IMR-90 (cell line): ENCODE results near the gene MYO9A. TPM values are rescaled to one million over a fixed set of nuclear protein-coding genes. Genes with fewer than 3 reads are reported as not detected.

ENCODE experiments used
- ATAC-seq: fragments of 200-7000 bp; cut with Tn5 transposase; 2 replicates; pipeline ENCODE4 v1.9.1; 2020; ENCODE audit warnings: low read depth, mild to moderate bottlenecking, moderate library complexity
- BruUV-seq: library from RNA; stranded (reverse); fragments of 400-500 nt; replicated peaks from 2 replicates; lab custom pipeline; 2021; lab: Mats Ljungman, UMichigan
- CTCF ChIA-PET: fragments of 300-600 bp; formaldehyde crosslinking; extraction: SDS; loops from one replicate; lab custom pipeline; 2021; ENCODE audit warnings: antibody characterized with exemption; lab: Yijun Ruan, JAX
- POLR2A ChIA-PET: fragments of 300-600 bp; sonication (Branson Sonifier 250); formaldehyde crosslinking; loops from one replicate; lab custom pipeline; 2022; ENCODE audit warnings: antibody characterized with exemption; ENCODE audit not compliant: unreplicated experiment; lab: Charles Lee
- DNase-seq: peaks from one replicate; pipeline ENCODE4 v3.0.0; 2013
- H2AFZ ChIP-seq: replicated peaks from 2 replicates; pipeline ENCODE3; 2013; ENCODE audit warnings: low read length, mild to moderate bottlenecking; ENCODE audit not compliant: poor library complexity
- H2AK5ac ChIP-seq: 2 replicates; pipeline ENCODE4 v1.6.1; 2013; ENCODE audit warnings: low read depth, low read length, inconsistent platforms
- H2AK9ac ChIP-seq: replicated peaks from 2 replicates; pipeline ENCODE3; 2013; ENCODE audit warnings: mild to moderate bottlenecking, low read depth, low read length, moderate library complexity; ENCODE audit not compliant: poor library complexity
- H2BK120ac ChIP-seq: 2 replicates; pipeline ENCODE4 v1.6.1; 2013; ENCODE audit warnings: low read depth, low read length, inconsistent platforms
- H2BK15ac ChIP-seq: 3 replicates; pipeline ENCODE4 v1.6.1; 2013; ENCODE audit warnings: low read depth, low read length, inconsistent platforms
- H2BK20ac ChIP-seq: 2 replicates; pipeline ENCODE4 v1.6.1; 2013; ENCODE audit warnings: low read depth, mild to moderate bottlenecking, inconsistent platforms, low read length, moderate library complexity
- H2BK5ac ChIP-seq: 2 replicates; pipeline ENCODE4 v1.6.1; 2013; ENCODE audit warnings: mild to moderate bottlenecking, low read depth, low read length, inconsistent platforms; ENCODE audit not compliant: poor library complexity, severe bottlenecking
- H3K14ac ChIP-seq: replicated peaks from 2 replicates; pipeline ENCODE4 v1.6.1; 2013; ENCODE audit warnings: low read depth, low read length, inconsistent platforms
- H3K18ac ChIP-seq: 2 replicates; pipeline ENCODE4 v1.6.1; 2013; ENCODE audit warnings: low read depth, low read length, control low read depth
- H3K23ac ChIP-seq: 2 replicates; pipeline ENCODE4 v1.6.1; 2013; ENCODE audit warnings: low read depth, low read length, inconsistent platforms
- H3K27ac ChIP-seq: 2 replicates; pipeline ENCODE4 v1.5.1; 2013; ENCODE audit warnings: mild to moderate bottlenecking, control low read depth, low read length; ENCODE audit not compliant: insufficient read depth
- H3K27me3 ChIP-seq: 2 replicates; pipeline ENCODE4 v1.6.1; 2013; ENCODE audit warnings: low read length; ENCODE audit not compliant: control insufficient read depth, insufficient read depth
- H3K36me3 ChIP-seq: 2 replicates; pipeline ENCODE4 v1.6.1; 2013; ENCODE audit warnings: low read length, mixed read lengths; ENCODE audit not compliant: control insufficient read depth, insufficient read depth
- H3K4ac ChIP-seq: 2 replicates; pipeline ENCODE4 v1.6.1; 2013; ENCODE audit warnings: low read depth, low read length, inconsistent platforms
- H3K4me1 ChIP-seq: 2 replicates; pipeline ENCODE4 v1.6.1; 2013; ENCODE audit warnings: low read length, mixed read lengths; ENCODE audit not compliant: control insufficient read depth, insufficient read depth
- H3K4me2 ChIP-seq: 2 replicates; pipeline ENCODE4 v1.6.1; 2013; ENCODE audit warnings: low read depth, mild to moderate bottlenecking, control low read depth, low read length, moderate library complexity
- H3K4me3 ChIP-seq: 2 replicates; pipeline ENCODE4 v1.5.1; 2013; ENCODE audit warnings: low read depth, mild to moderate bottlenecking, control low read depth, low read length, moderate library complexity; ENCODE audit not compliant: insufficient read depth
- H3K56ac ChIP-seq: 2 replicates; pipeline ENCODE4 v1.6.1; 2013; ENCODE audit warnings: low read length, inconsistent platforms; ENCODE audit not compliant: insufficient read depth; ENCODE audit errors: extremely low read depth
- H3K79me1 ChIP-seq, 2 experiments: 2 replicates each; pipeline ENCODE4 v1.6.1; 2013; ENCODE audit warnings: low read length in 2 of 2, inconsistent platforms in 1 of 2, low read depth in 1 of 2
- H3K9ac ChIP-seq: 2 replicates; pipeline ENCODE4 v1.6.1; 2013; ENCODE audit warnings: low read depth, low read length, control low read depth
- H3K9me1 ChIP-seq: 2 replicates; pipeline ENCODE4 v1.6.1; 2013; ENCODE audit warnings: low read length, inconsistent platforms; ENCODE audit not compliant: insufficient read depth
- H3K9me3 ChIP-seq: 2 replicates; pipeline ENCODE4 v1.6.1; 2013; ENCODE audit warnings: low read length; ENCODE audit not compliant: control insufficient read depth, insufficient read depth
- H4K20me1 ChIP-seq: 2 replicates; pipeline ENCODE4 v1.6.1; 2013; ENCODE audit warnings: low read length, inconsistent platforms; ENCODE audit not compliant: insufficient read depth
- H4K5ac ChIP-seq: 2 replicates; pipeline ENCODE4 v1.6.1; 2013; ENCODE audit warnings: mild to moderate bottlenecking, low read depth, low read length, control low read depth
- H4K8ac ChIP-seq, 2 experiments: 2 replicates each; pipeline ENCODE4 v1.6.1; 2013; ENCODE audit warnings: low read depth in 2 of 2, low read length in 2 of 2, control low read depth in 1 of 2, inconsistent platforms in 1 of 2
- H4K91ac ChIP-seq: 2 replicates; pipeline ENCODE4 v1.6.1; 2013; ENCODE audit warnings: low read depth, low read length, inconsistent platforms; ENCODE audit not compliant: insufficient read depth
- BHLHE40 ChIP-seq: fragments of 150-350 bp; IDR thresholded peaks from 2 replicates; pipeline ENCODE4 v1.6.1; 2016; ENCODE audit warnings: mild to moderate bottlenecking, low read depth, low read length
- CEBPB ChIP-seq: IDR thresholded peaks from 2 replicates; pipeline ENCODE4 v1.6.1; 2012; ENCODE audit warnings: low read depth, low read length, improper control_type of control experiment
- CHD1 ChIP-seq: IDR thresholded peaks from 2 replicates; pipeline ENCODE4 v1.6.1; 2012; ENCODE audit warnings: low read depth, low read length, improper control_type of control experiment
- FOS ChIP-seq: fragments of 150-350 bp; IDR thresholded peaks from 2 replicates; pipeline ENCODE4 v1.6.1; 2016; ENCODE audit warnings: low read depth, low read length
- MAFK ChIP-seq: IDR thresholded peaks from 2 replicates; pipeline ENCODE4 v1.6.1; 2012; ENCODE audit warnings: low read depth, low read length, improper control_type of control experiment
- MAZ ChIP-seq: IDR thresholded peaks from 2 replicates; pipeline ENCODE4 v1.6.1; 2012; ENCODE audit warnings: low read depth, mild to moderate bottlenecking, low read length, improper control_type of control experiment, moderate library complexity, borderline replicate concordance
- MXI1 ChIP-seq: IDR thresholded peaks from 2 replicates; pipeline ENCODE4 v1.6.1; 2012; ENCODE audit warnings: low read depth, mild to moderate bottlenecking, low read length, moderate library complexity, borderline replicate concordance
- NFE2L2 ChIP-seq: fragments of 150-350 bp; IDR thresholded peaks from 2 replicates; pipeline ENCODE4 v1.6.1; 2016; ENCODE audit warnings: low read depth, mild to moderate bottlenecking, low read length
- POLR2A ChIP-seq: IDR thresholded peaks from 2 replicates; pipeline ENCODE4 v1.6.1; 2012; ENCODE audit warnings: mild to moderate bottlenecking, low read depth, low read length
- RAD21 ChIP-seq: IDR thresholded peaks from 2 replicates; pipeline ENCODE4 v1.6.1; 2012; ENCODE audit warnings: low read length, improper control_type of control experiment
- RCOR1 ChIP-seq: IDR thresholded peaks from 2 replicates; pipeline ENCODE4 v1.6.1; 2012; ENCODE audit warnings: mild to moderate bottlenecking, low read length, improper control_type of control experiment; ENCODE audit not compliant: insufficient replicate concordance
- RFX5 ChIP-seq: IDR thresholded peaks from 2 replicates; pipeline ENCODE4 v1.8.0; 2012; ENCODE audit warnings: low read depth, mild to moderate bottlenecking, low read length, moderate library complexity
- SMC3 ChIP-seq: fragments of 150-350 bp; IDR thresholded peaks from 2 replicates; pipeline ENCODE4 v1.6.1; 2016; ENCODE audit warnings: low read depth, mild to moderate bottlenecking, antibody characterized with exemption, low read length, moderate library complexity
- WGBS, 2 experiments: methylation state at CpG; one replicate each; pipeline versions ENCODE4 v1.1.5 to v1.1.7; 2013; ENCODE audit warnings: missing lambda C conversion rate in 2 of 2; ENCODE audit not compliant: insufficient read length in 1 of 2; ENCODE audit errors: extremely low coverage in 2 of 2; 5-methylcytosine and 5-hydroxymethylcytosine counted together
- dilution Hi-C: fragments of 300-500 bp; cut with HindIII; formaldehyde crosslinking; loops from one replicate; pipeline ENCODE4 v1.14.3; 2018; ENCODE audit warnings: low sequenced_read_pairs; ENCODE audit not compliant: unreplicated experiment
- in situ Hi-C: fragments of 300-500 bp; cut with MboI; formaldehyde crosslinking; loops from 3 replicates; pipeline ENCODE4 v1.14.3; 2019; ENCODE audit warnings: low sequenced_read_pairs, inconsistent platforms, mixed read lengths
- intact Hi-C: fragments of 100-400 bp; cut with micrococcal nuclease; formaldehyde crosslinking; loops from 2 replicates; pipeline ENCODE4 v1.10.0; 2022
- polyA plus RNA-seq, 3 experiments: library from polyadenylated mRNA; depleted of rRNA; stranded (reverse); fragments of >200 nt; gene quantifications; 2 replicates each; pipeline ENCODE4 v1.2.3, GENCODE V29; 2012; ENCODE audit warnings: low replicate concordance in 1 of 3
- total RNA-seq: library from RNA; depleted of rRNA; stranded (reverse); fragments of >200 nt; gene quantifications from 2 replicates; pipeline ENCODE4 v1.2.3, GENCODE V29; 2012
- TF ChIP-seq, protein P1 (sequence below): fragments of 150-350 bp; IDR thresholded peaks from 2 replicates; pipeline ENCODE4 v1.6.1; 2016; ENCODE audit warnings: low read depth, mild to moderate bottlenecking, low read length, moderate library complexity, borderline replicate concordance
- TF ChIP-seq, protein P2 (sequence below): fragments of 150-350 bp; IDR thresholded peaks from 2 replicates; pipeline ENCODE4 v1.6.1; 2017; ENCODE audit warnings: mild to moderate bottlenecking, antibody characterized with exemption, low read length, low read depth
- TF ChIP-seq, protein P3 (sequence below): conservative IDR thresholded peaks from 2 replicates; pipeline ENCODE4 v1.5.1; 2012; ENCODE audit warnings: mild to moderate bottlenecking, low read depth, low read length, improper control_type of control experiment

MYO9A gene
- total and polyA plus RNA-seq, 2 of the 4 experiments (the other 2 are of a cell fraction) = 6.0 to 49.5 TPM

DNA sequence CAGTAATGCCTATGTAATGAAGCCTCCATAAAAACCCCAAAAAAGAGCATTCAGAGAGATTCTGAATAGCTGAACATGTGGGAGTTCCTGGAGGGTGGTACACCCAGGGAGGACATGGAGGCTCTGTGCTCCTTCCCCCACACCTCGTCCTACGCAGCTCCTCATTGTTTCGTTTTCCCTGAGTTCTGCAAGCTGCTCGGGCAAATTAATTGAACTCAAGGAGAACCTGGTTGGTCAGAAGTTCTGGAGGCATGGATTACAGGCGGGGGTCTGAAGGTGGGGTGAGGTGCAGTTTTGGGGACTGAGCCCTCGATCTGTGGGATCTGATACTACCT, 142.2 kb downstream of the MYO9A start:
- Histone ChIP-seq H3K4me2 (no peak overlapping the region), H2BK120ac (no peak overlapping the region), H2BK20ac (no peak overlapping the region), H2AK9ac (no peak overlapping the region), H3K14ac (no peak overlapping the region), H3K4me1 (no peaks in the 10 kb centered on the region), H3K56ac (no peak overlapping the region), H3K9me3 (no peaks in the 10 kb centered on the region), H3K4ac (no peak overlapping the region), H2BK5ac (no peak overlapping the region), H3K27me3 (no peaks in the 10 kb centered on the region), H2AFZ (no peak overlapping the region), H4K91ac (no peak overlapping the region), H3K27ac (no peak overlapping the region), H3K23ac (no peak overlapping the region), H3K9me1 (no peaks in the 10 kb centered on the region), H2BK15ac (no peak overlapping the region), H4K20me1 (no peaks in the 10 kb centered on the region), H3K18ac (no peak overlapping the region), H2AK5ac (no peak overlapping the region), H3K9ac (no peak overlapping the region), H3K4me3 (no peak overlapping the region), H4K5ac (no peak overlapping the region), H3K79me1 (no peaks in the 10 kb centered on the region), H3K36me3 (peaks cover 4% of the 10 kb centered on the region; the same call in 1 of the 2 replicates), H4K8ac (no peak overlapping the region)
- in situ Hi-C loops (no loop called here), dilution Hi-C loops (no loop called here), intact Hi-C loops (no loop called here)
- 40% methylated on average over 1 of the region's 6 CpGs; no CpG with 5 or more reads in 1 of the 2 experiments for WGBS, 2 experiments
- no peak for TF ChIP-seq RFX5
- no peak for TF ChIP-seq MAZ
- TF ChIP-seq MAFK = no peak
- no peak for TF ChIP-seq FOS
- TF ChIP-seq RCOR1 = no peak
- no peak for TF ChIP-seq MXI1
- TF ChIP-seq CEBPB = no peak
- TF ChIP-seq, protein P1, sequence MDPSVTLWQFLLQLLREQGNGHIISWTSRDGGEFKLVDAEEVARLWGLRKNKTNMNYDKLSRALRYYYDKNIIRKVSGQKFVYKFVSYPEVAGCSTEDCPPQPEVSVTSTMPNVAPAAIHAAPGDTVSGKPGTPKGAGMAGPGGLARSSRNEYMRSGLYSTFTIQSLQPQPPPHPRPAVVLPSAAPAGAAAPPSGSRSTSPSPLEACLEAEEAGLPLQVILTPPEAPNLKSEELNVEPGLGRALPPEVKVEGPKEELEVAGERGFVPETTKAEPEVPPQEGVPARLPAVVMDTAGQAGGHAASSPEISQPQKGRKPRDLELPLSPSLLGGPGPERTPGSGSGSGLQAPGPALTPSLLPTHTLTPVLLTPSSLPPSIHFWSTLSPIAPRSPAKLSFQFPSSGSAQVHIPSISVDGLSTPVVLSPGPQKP = no peak
- TF ChIP-seq, protein P2, sequence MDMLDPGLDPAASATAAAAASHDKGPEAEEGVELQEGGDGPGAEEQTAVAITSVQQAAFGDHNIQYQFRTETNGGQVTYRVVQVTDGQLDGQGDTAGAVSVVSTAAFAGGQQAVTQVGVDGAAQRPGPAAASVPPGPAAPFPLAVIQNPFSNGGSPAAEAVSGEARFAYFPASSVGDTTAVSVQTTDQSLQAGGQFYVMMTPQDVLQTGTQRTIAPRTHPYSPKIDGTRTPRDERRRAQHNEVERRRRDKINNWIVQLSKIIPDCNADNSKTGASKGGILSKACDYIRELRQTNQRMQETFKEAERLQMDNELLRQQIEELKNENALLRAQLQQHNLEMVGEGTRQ = no peak
- TF ChIP-seq CHD1 = no peak
- no peak for TF ChIP-seq NFE2L2
- TF ChIP-seq RAD21 = no peak
- TF ChIP-seq, protein P3, sequence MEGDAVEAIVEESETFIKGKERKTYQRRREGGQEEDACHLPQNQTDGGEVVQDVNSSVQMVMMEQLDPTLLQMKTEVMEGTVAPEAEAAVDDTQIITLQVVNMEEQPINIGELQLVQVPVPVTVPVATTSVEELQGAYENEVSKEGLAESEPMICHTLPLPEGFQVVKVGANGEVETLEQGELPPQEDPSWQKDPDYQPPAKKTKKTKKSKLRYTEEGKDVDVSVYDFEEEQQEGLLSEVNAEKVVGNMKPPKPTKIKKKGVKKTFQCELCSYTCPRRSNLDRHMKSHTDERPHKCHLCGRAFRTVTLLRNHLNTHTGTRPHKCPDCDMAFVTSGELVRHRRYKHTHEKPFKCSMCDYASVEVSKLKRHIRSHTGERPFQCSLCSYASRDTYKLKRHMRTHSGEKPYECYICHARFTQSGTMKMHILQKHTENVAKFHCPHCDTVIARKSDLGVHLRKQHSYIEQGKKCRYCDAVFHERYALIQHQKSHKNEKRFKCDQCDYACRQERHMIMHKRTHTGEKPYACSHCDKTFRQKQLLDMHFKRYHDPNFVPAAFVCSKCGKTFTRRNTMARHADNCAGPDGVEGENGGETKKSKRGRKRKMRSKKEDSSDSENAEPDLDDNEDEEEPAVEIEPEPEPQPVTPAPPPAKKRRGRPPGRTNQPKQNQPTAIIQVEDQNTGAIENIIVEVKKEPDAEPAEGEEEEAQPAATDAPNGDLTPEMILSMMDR = no peak
- no peak for TF ChIP-seq SMC3
- no peak for TF ChIP-seq BHLHE40
- TF ChIP-seq POLR2A = no peak
- ATAC-seq (no peak), DNase-seq (no peak)
- BruUV-seq = no TSS peak
- CTCF ChIA-PET = no interaction called here
- POLR2A ChIA-PET = no interaction called here
